A549 (cell line): ENCODE data around the gene PIK3R6. TPM values are rescaled to one million over a fixed set of nuclear protein-coding genes. Genes with fewer than 3 reads are reported as not detected.
A peak's percentile ranks its signal among the peaks of the same experiment; 100 is the strongest.

Experiments used
- ATAC-seq, 2 experiments: fragments of 200-7000 bp in 1 of 2; fragments of >200 bp in 1 of 2; cut with Nextera tagmentation in 1 of 2; cut with Tn5 transposase in 1 of 2; 3 replicates each; pipeline versions ENCODE4 v1.8.0 to v1.9.1; 2018 to 2020; ENCODE audit warnings: mild to moderate bottlenecking in 1 of 2, moderate library complexity in 1 of 2
- CTCF ChIA-PET: fragments of 300-600 bp; sonication (Branson Sonifier 250); formaldehyde crosslinking; extraction: SDS; loops from one replicate; lab custom pipeline; 2021; ENCODE audit warnings: antibody characterized with exemption, inconsistent platforms; lab: Yijun Ruan, JAX
- POLR2A ChIA-PET: fragments of 350-600 bp; formaldehyde crosslinking; extraction: SDS; loops from one replicate; lab custom pipeline; 2021; ENCODE audit warnings: antibody characterized with exemption, inconsistent platforms; lab: Yijun Ruan, JAX
- DNase-seq, 2 experiments: peaks; one replicate each; pipeline versions ENCODE4 v3.0.0 to v3.0.0-alpha.2; 2011 to 2016; ENCODE audit warnings: low read depth in 1 of 2, low spot score in 1 of 2
- FAIRE-seq: peaks from 2 replicates; lab custom pipeline; 2011; peaks lifted over from hg19 to GRCh38; lab: Jason Lieb, UNC
- H3K27ac ChIP-seq, 2 experiments: fragments of >200 bp; sonication (Bioruptor Twin); formaldehyde crosslinking; 3 replicates each; pipeline ENCODE4 v1.5.1; 2016 to 2017
- H3K4me1 ChIP-seq: fragments of >200 bp; sonication (Bioruptor Twin); formaldehyde crosslinking; 3 replicates; pipeline ENCODE4 v1.6.1; 2016
- H3K4me2 ChIP-seq: fragments of >200 bp; sonication (Bioruptor Twin); formaldehyde crosslinking; 3 replicates; pipeline ENCODE4 v1.6.1; 2016
- H3K4me3 ChIP-seq: fragments of >200 bp; sonication (Bioruptor Twin); formaldehyde crosslinking; 3 replicates; pipeline ENCODE4 v1.5.1; 2016
- H3K9me3 ChIP-seq: fragments of >200 bp; sonication (Bioruptor Twin); formaldehyde crosslinking; 3 replicates; pipeline ENCODE4 v1.6.1; 2016
- CBX2 ChIP-seq: fragments of 200-600 bp; sonication (generic); IDR thresholded peaks from 2 replicates; pipeline ENCODE4 v1.6.1; 2016; ENCODE audit warnings: low read depth, mild to moderate bottlenecking, borderline replicate concordance
- CBX8 ChIP-seq: fragments of 200-600 bp; sonication (generic); IDR thresholded peaks from 2 replicates; pipeline ENCODE4 v1.6.1; 2016
- E2F6 ChIP-seq: IDR thresholded peaks from 2 replicates; pipeline ENCODE4 v1.6.1; 2012; ENCODE audit warnings: low read depth, borderline replicate concordance
- ELK1 ChIP-seq: fragments of 150-350 bp; IDR thresholded peaks from 2 replicates; pipeline ENCODE4 v1.6.1; 2014; ENCODE audit warnings: low read depth, mild to moderate bottlenecking, low read length
- EP300 ChIP-seq, 2 experiments: fragments of >200 bp; sonication (Bioruptor Twin); formaldehyde crosslinking; IDR thresholded peaks; 2 replicates in 1 of 2; 3 replicates in 1 of 2; pipeline ENCODE4 v1.6.1; 2016 to 2017
- ESRRA ChIP-seq: fragments of 150-350 bp; IDR thresholded peaks from 2 replicates; pipeline ENCODE4 v1.6.1; 2014; ENCODE audit warnings: mild to moderate bottlenecking, low read length, borderline replicate concordance
- FOSB ChIP-seq: fragments of 250-450 bp; sonication (Bioruptor Pico); IDR thresholded peaks from 2 replicates; pipeline ENCODE4 v1.5.0; 2020; ENCODE audit warnings: mild to moderate bottlenecking, moderate library complexity
- FOSL2 ChIP-seq, 2 experiments: fragments of 450-650 bp in 1 of 2; fragments of >200 bp in 1 of 2; sonication (Bioruptor Twin) in 1 of 2; formaldehyde crosslinking; IDR thresholded peaks; 2 replicates each; pipeline versions ENCODE4 v1.5.0 to v1.6.1; 2016 to 2020; ENCODE audit warnings: mild to moderate bottlenecking in 1 of 2, moderate library complexity in 1 of 2
- FOXS1 ChIP-seq: fragments of 250-450 bp; sonication (Bioruptor Pico); IDR thresholded peaks from 2 replicates; pipeline ENCODE4 v1.5.0; 2020; ENCODE audit warnings: mild to moderate bottlenecking, moderate library complexity
- HDAC2 ChIP-seq: fragments of 200-600 bp; sonication (generic); IDR thresholded peaks from 2 replicates; pipeline ENCODE4 v1.6.1; 2016
- HES2 ChIP-seq: fragments of >200 bp; sonication (Bioruptor Twin); formaldehyde crosslinking; IDR thresholded peaks from 2 replicates; pipeline ENCODE4 v1.6.1; 2016
- HEYL ChIP-seq: fragments of 250-450 bp; sonication (Bioruptor Pico); IDR thresholded peaks from 2 replicates; pipeline ENCODE4 v1.8.0; 2021; ENCODE audit warnings: mild to moderate bottlenecking, moderate library complexity
- HMGXB4 ChIP-seq: fragments of 250-450 bp; sonication (Bioruptor Pico); IDR thresholded peaks from 2 replicates; pipeline ENCODE4 v1.5.0; 2021; ENCODE audit warnings: mild to moderate bottlenecking, moderate library complexity, borderline replicate concordance
- HOXB13 ChIP-seq: fragments of 250-450 bp; sonication (Bioruptor Pico); IDR thresholded peaks from 2 replicates; pipeline ENCODE4 v1.5.0; 2020; ENCODE audit warnings: low read depth, mild to moderate bottlenecking, moderate library complexity
- HOXB5 ChIP-seq: fragments of 250-450 bp; sonication (Bioruptor Pico); IDR thresholded peaks from 2 replicates; pipeline ENCODE4 v1.5.0; 2020; ENCODE audit warnings: mild to moderate bottlenecking, moderate library complexity
- MAX ChIP-seq: IDR thresholded peaks from 2 replicates; pipeline ENCODE4 v1.6.1; 2012
- NR3C1 ChIP-seq: fragments of >200 bp; sonication (Bioruptor Twin); formaldehyde crosslinking; IDR thresholded peaks from 3 replicates; pipeline ENCODE4 v1.6.1; 2017
- PBX3 ChIP-seq: IDR thresholded peaks from 2 replicates; pipeline ENCODE4 v1.6.1; 2012
- PHF8 ChIP-seq: fragments of 200-600 bp; sonication (generic); IDR thresholded peaks from 2 replicates; pipeline ENCODE4 v1.6.1; 2016; ENCODE audit warnings: low read depth, mild to moderate bottlenecking, antibody characterized with exemption, moderate library complexity, borderline replicate concordance
- RAD21 ChIP-seq, 2 experiments: fragments of >200 bp in 1 of 2; sonication (Bioruptor Twin) in 1 of 2; formaldehyde crosslinking in 1 of 2; IDR thresholded peaks in 1 of 2; conservative IDR thresholded peaks in 1 of 2; 2 replicates in 1 of 2; 3 replicates in 1 of 2; pipeline ENCODE4 v1.6.1; 2012 to 2018; ENCODE audit warnings: inconsistent platforms in 1 of 2
- RCOR1 ChIP-seq: fragments of 150-350 bp; IDR thresholded peaks from 2 replicates; pipeline ENCODE4 v1.6.1; 2014; ENCODE audit warnings: antibody characterized with exemption, low read length, low read depth
- REST ChIP-seq: fragments of 200-600 bp; sonication (generic); IDR thresholded peaks from 2 replicates; pipeline ENCODE4 v1.6.1; 2016; ENCODE audit warnings: antibody characterized with exemption, mild to moderate bottlenecking, moderate library complexity
- RFX5 ChIP-seq: fragments of 450-650 bp; IDR thresholded peaks from 2 replicates; pipeline ENCODE4 v1.7.1; 2014; ENCODE audit warnings: antibody characterized with exemption, mild to moderate bottlenecking, moderate library complexity
- RNF2 ChIP-seq: fragments of 200-600 bp; sonication (generic); IDR thresholded peaks from 2 replicates; pipeline ENCODE4 v1.6.1; 2016; ENCODE audit warnings: low read depth, mild to moderate bottlenecking, antibody characterized with exemption, moderate library complexity, borderline replicate concordance
- SREBF2 ChIP-seq: fragments of 450-650 bp; IDR thresholded peaks from 2 replicates; pipeline ENCODE4 v1.6.1; 2014; ENCODE audit warnings: mild to moderate bottlenecking, moderate library complexity
- ZC3H11A ChIP-seq: fragments of 450-650 bp; IDR thresholded peaks from 2 replicates; pipeline ENCODE4 v1.6.1; 2014; ENCODE audit warnings: antibody characterized with exemption, mild to moderate bottlenecking
- ZSCAN20 ChIP-seq: fragments of 250-450 bp; sonication (Bioruptor Pico); IDR thresholded peaks from 2 replicates; pipeline ENCODE4 v1.8.0; 2022; ENCODE audit warnings: mild to moderate bottlenecking, moderate library complexity
- WGBS: methylation state at CpG from one replicate; pipeline ENCODE4 v1.1.6; 2017; ENCODE audit errors: missing lambda C conversion rate; 5-methylcytosine and 5-hydroxymethylcytosine counted together
- polyA plus RNA-seq, 4 experiments: library from polyadenylated mRNA; depleted of rRNA in 3 of 4; stranded (reverse); fragments of >200 nt; fragmentation: RNase III in 1 of 4; extraction: RNeasy Plus Mini Kit Qiagen cat#74134 plus additional on column Dnase treatment in 1 of 4; gene quantifications; 2 replicates in 3 of 4; 3 replicates in 1 of 4; pipeline ENCODE4 v1.2.3, GENCODE V29; 2011 to 2017

Gene PIK3R6
- polyA plus RNA-seq, 2 of the 4 experiments (the other 2 are of a cell fraction): not detected

GRCh38 chr17:8909586-8910270 lies 42.3 kb upstream of the PIK3R6 start:
- TF ChIP-seq RAD21 (conservative IDR thresholded peaks at IDR 0.05 in 1 of 2, IDR thresholded peaks at IDR 0.05 in 1 of 2) (no peak), CBX2 (no peak), PBX3 (no peak), MAX (no peak), FOSB (CRISPR knock-in tag) (no peak), RCOR1 (no peak), ZC3H11A (no peak), RNF2 (no peak), FOXS1 (CRISPR knock-in tag) (no peak), FOSL2 (IDR thresholded peaks at IDR 0.05) (no peak), FOSL2 (CRISPR knock-in tag; IDR thresholded peaks at IDR 0.05) (no peak), ELK1 (no peak), NR3C1 (no peak), HOXB13 (CRISPR knock-in tag) (no peak), HES2 (no peak), HEYL (CRISPR knock-in tag) (no peak), HMGXB4 (no peak), CBX8 (no peak), ESRRA (no peak), E2F6 (no peak), SREBF2 (no peak)
- POLR2A ChIA-PET: no interaction called here
- Histone ChIP-seq H3K4me2 (no peak overlapping the region), H3K4me1 (no peaks in the 10 kb centered on the region), H3K9me3 (no peaks in the 10 kb centered on the region), H3K4me3 (no peak overlapping the region), H3K27ac (no peak overlapping the region)
- CTCF ChIA-PET: interaction anchor here (1.5 to 9.5 kb wide), 5 partner anchors 11 to 88 kb away, joined by 5 to 58 read pairs (median 8); no protein-coding TSS in a partner anchor
- ATAC-seq: no peak
- 32% methylated on average over 8 of the region's 8 CpGs for WGBS
- no peak for FAIRE-seq
- no peak for DNase-seq

- POLR2A ChIA-PET: no interaction called here
- H3K9me3 ChIP-seq: no peaks in the 10 kb centered on the region
- no peaks in the 10 kb centered on the region for H3K4me1 ChIP-seq
- no peak overlapping the region for H3K4me2 ChIP-seq
- H3K27ac ChIP-seq: no peak overlapping the region
- no peak for FAIRE-seq
- 6% methylated on average over 7 of the region's 7 CpGs for WGBS
- CTCF ChIA-PET: no interaction called here
- H3K4me3 ChIP-seq: no peak overlapping the region
- ATAC-seq: peak in 1 of 2 experiments; percentile 27; a peak in 1 of 6 replicates
- DNase-seq: no peak
- TF ChIP-seq HES2 (no peak), EP300 (IDR thresholded peaks at IDR 0.05) (no peak), CBX8 (no peak), HDAC2 (no peak), FOSB (CRISPR knock-in tag) (no peak), RNF2 (no peak), ZC3H11A (no peak), ZSCAN20 (CRISPR knock-in tag) (no peak), REST (no peak), RFX5 (no peak), HOXB5 (CRISPR knock-in tag) (no peak), FOSL2 (IDR thresholded peaks at IDR 0.05) (no peak), FOSL2 (CRISPR knock-in tag; IDR thresholded peaks at IDR 0.05) (no peak), PHF8 (no peak)
These were observed 37.9 kb upstream of the PIK3R6 start for GRCh38 chr17:8905331-8905730.
